Sigmoid colon (tissue), 4 donors: Measurements from ENCODE around the gene MTOR.

Experiments
- CTCF ChIP-seq, 4 experiments: fragments of 450-650 bp in 3 of 4; fragments of 200-600 bp in 1 of 4; IDR thresholded peaks; one replicate each; pipeline ENCODE4 v1.5.1; 2016 to 2019; ENCODE audit warnings: antibody characterized with exemption in 4 of 4, mild to moderate bottlenecking in 3 of 4, moderate library complexity in 2 of 4
- EP300 ChIP-seq, 4 donors: sonication (generic); formaldehyde crosslinking; IDR thresholded peaks; one replicate each; pipeline ENCODE4 v1.6.1; 2017; ENCODE audit warnings: antibody characterized with exemption in 4 of 4
- POLR2A ChIP-seq, 2 donors: fragments of 450-650 bp; IDR thresholded peaks; one replicate each; pipeline ENCODE4 v1.6.1; 2016; ENCODE audit warnings: antibody characterized with exemption in 2 of 2, mild to moderate bottlenecking in 2 of 2, moderate library complexity in 2 of 2
- POLR2AphosphoS5 ChIP-seq, 4 donors: sonication (generic); formaldehyde crosslinking; IDR thresholded peaks; one replicate each; pipeline ENCODE4 v1.6.1; 2017; ENCODE audit warnings: antibody characterized with exemption in 4 of 4

- TF ChIP-seq CTCF (IDR thresholded peaks at IDR 0.05) (no peak), POLR2AphosphoS5 (IDR thresholded peaks at IDR 0.05) (no peak), POLR2A (IDR thresholded peaks at IDR 0.05) (no peak), EP300 (IDR thresholded peaks at IDR 0.05) (no peak)
Observed at GRCh38 chr1:11178021-11179015, 84.0 kb downstream of the MTOR start.
